ENCODE results near the gene MSH6. TPM values are rescaled to one million over a fixed set of nuclear protein-coding genes. Genes with fewer than 3 reads are reported as not detected.
"Not testable (repeated sequence)": the region's sequence is repeated elsewhere in the genome, so short reads cannot be mapped to it uniquely, and the experiment has no call there.

The MSH6 gene
- polyA plus RNA-seq, 1 experiment: 43.7 TPM

DNA sequence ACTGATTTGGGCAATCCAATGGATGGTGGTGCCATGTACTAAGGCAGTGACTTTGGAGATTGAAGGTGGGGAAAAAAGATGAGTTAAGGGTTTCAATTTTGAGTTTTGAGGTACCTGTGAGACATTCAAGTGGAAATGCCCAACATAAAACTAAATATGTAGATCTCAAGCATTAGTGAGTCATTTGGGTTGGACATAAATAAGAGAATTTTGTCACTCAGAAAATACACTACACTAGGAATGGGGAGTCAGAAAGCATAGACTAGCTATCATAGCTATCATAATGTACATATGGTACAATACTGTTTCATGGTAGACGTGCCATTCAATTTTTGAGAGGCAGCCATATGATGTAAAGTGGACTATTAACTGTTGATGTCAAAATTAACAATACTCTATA lies 67.3 kb downstream of the MSH6 start:
- Histone ChIP-seq H3K27me3 (ENCODE audit: control insufficient read depth, insufficient read depth, low read length) (no peaks in the 10 kb centered on the region), H3K27ac (ENCODE audit: low read depth, low read length) (no peak overlapping the region), H3K4me3 (ENCODE audit: low read depth, low read length) (no peak overlapping the region), H3K9me3 (ENCODE audit: control insufficient read depth, insufficient read depth, low read length) (no peaks in the 10 kb centered on the region)
- DNase-seq (ENCODE audit: low read depth, low spot score): no peak
- CTCF ChIA-PET: interaction anchor here (0.9 to 1.7 kb wide), 2 partner anchors 7 to 256 kb away, joined by 3 to 12 read pairs; no protein-coding TSS in a partner anchor
- POLR2A ChIA-PET: no interaction called here
- TF ChIP-seq, protein P1, sequence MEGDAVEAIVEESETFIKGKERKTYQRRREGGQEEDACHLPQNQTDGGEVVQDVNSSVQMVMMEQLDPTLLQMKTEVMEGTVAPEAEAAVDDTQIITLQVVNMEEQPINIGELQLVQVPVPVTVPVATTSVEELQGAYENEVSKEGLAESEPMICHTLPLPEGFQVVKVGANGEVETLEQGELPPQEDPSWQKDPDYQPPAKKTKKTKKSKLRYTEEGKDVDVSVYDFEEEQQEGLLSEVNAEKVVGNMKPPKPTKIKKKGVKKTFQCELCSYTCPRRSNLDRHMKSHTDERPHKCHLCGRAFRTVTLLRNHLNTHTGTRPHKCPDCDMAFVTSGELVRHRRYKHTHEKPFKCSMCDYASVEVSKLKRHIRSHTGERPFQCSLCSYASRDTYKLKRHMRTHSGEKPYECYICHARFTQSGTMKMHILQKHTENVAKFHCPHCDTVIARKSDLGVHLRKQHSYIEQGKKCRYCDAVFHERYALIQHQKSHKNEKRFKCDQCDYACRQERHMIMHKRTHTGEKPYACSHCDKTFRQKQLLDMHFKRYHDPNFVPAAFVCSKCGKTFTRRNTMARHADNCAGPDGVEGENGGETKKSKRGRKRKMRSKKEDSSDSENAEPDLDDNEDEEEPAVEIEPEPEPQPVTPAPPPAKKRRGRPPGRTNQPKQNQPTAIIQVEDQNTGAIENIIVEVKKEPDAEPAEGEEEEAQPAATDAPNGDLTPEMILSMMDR (IDR thresholded peaks at IDR 0.05; ENCODE audit: low read depth, low read length): no peak

DNA sequence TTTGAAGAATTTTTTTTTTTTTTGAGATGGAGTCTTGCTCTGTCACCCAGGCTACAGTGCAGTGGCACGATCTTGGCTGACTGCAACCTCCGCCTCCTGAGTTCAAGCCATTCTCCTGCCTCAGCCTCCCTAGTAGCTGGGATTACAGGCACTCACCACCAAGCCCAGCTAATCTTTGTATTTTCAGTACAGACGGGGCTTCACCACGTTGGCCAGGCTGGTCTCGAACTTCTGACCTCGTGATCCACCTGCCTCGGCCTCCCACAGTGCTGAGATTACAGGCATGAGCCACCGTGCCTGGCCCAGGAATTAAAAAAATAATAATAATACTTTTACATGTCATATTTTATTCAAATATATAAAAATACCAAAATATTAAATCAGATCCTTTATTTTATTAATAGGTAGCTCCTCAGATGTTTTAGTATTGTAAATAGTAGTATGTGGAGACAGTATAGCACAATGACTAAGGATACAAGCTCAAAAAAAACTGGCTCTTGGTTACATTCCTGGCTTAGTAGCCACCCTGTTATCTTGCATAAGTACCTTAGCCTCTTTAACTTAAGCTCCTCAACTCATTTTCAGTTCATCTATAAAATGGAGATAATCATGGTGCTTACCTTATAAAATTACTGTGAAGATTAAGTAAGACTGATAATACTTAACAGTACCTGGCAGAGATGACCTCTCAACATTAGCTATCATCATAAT lies 70.3 kb downstream of the MSH6 start:
- CTCF ChIA-PET: interaction anchor here (0.5 to 1.1 kb wide), 4 partner anchors 46 to 617 kb away, joined by 3 to 5 read pairs (median 4); no protein-coding TSS in a partner anchor
- H3K27ac ChIP-seq (ENCODE audit: low read depth, low read length); H3K9me3 ChIP-seq (ENCODE audit: control insufficient read depth, insufficient read depth, low read length); H3K4me3 ChIP-seq (ENCODE audit: low read depth, low read length); H3K27me3 ChIP-seq (ENCODE audit: control insufficient read depth, insufficient read depth, low read length); POLR2A ChIA-PET: not testable (repeated sequence)
- DNase-seq (ENCODE audit: low read depth, low spot score): peak; percentile 4

Small RNAs within 50 kb of the gene (small RNA-seq; reads per million reads assigned to genes)
- not detected for gene RF00026 (ENCODE audit: insufficient read length, low read depth)
- gene RPL36AP15 (ENCODE audit: insufficient read length, low read depth): not detected

Other genes with a start within 250 kb of the MSH6 start
- gene KCNK12, start 212.2 kb upstream of the MSH6 start, polyA plus RNA-seq (2011; rRNA removed): 0.01 TPM in 1 of 2 replicates, not detected in the other
- gene FBXO11, start 123.4 kb downstream of the MSH6 start, polyA plus RNA-seq (2011; rRNA removed): 55.9 and 65.8 TPM in 2 replicates